HFF-Myc (cell line): Measurements from ENCODE around the gene MB21D2.

ENCODE experiments used
- DNase-seq: peaks from one replicate; pipeline ENCODE4 v3.0.0-alpha.2; 2011; ENCODE audit warnings: low read depth; ENCODE audit errors: extremely low read depth
- H3K4me3 ChIP-seq: replicated peaks from 2 replicates; pipeline ENCODE4 v1.5.1; 2011; ENCODE audit warnings: low read depth, mild to moderate bottlenecking, control low read depth, low read length
- TF ChIP-seq, protein P1 (sequence below): IDR thresholded peaks from 2 replicates; pipeline ENCODE4 v1.5.1; 2012; ENCODE audit warnings: mild to moderate bottlenecking, low read depth, low read length, control low read depth; ENCODE audit errors: missing control alignments

The MB21D2 gene

DNA sequence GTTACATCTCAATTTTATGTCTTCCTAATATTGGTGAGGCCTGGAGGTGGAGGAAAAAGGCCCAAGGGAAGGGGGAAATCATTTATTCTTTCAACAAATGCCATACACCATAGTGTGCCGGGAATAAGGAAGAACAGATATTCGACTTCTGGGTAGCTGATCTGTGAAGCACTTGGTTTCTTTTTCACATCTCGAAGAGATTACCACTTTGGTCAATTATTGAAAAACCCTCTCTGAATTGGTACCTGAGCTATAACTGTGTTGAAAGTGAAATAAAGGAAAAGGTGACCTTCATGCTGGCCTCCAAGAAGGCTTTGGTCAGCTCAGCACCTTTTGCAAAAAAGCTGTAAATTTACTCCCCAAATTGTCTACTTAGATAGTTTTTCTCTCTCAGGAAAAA, 14.2 kb upstream of the MB21D2 start:
- TF ChIP-seq, protein P1, sequence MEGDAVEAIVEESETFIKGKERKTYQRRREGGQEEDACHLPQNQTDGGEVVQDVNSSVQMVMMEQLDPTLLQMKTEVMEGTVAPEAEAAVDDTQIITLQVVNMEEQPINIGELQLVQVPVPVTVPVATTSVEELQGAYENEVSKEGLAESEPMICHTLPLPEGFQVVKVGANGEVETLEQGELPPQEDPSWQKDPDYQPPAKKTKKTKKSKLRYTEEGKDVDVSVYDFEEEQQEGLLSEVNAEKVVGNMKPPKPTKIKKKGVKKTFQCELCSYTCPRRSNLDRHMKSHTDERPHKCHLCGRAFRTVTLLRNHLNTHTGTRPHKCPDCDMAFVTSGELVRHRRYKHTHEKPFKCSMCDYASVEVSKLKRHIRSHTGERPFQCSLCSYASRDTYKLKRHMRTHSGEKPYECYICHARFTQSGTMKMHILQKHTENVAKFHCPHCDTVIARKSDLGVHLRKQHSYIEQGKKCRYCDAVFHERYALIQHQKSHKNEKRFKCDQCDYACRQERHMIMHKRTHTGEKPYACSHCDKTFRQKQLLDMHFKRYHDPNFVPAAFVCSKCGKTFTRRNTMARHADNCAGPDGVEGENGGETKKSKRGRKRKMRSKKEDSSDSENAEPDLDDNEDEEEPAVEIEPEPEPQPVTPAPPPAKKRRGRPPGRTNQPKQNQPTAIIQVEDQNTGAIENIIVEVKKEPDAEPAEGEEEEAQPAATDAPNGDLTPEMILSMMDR, result no peak
- no peak for DNase-seq
- no peak overlapping the region for H3K4me3 ChIP-seq

DNA sequence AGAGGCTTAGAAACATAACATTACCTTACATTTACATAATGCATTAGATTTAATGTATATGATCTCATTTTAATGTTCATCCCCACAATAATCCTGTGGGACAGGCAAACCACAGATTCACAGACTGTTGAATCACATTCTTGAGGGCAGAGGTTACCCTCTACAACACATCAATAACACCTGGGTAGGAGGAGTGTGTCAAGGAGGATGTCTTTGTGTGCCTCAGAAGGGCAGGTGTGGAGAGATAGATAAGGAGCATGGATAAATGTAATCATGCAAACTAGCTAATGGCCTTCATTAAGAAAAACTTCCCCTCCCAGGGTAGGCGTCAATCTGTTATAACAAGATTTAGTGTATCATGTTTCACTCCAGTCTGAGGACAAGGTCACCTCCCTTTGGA, 12.9 kb upstream of the MB21D2 start:
- H3K4me3 ChIP-seq, result no peak overlapping the region
- DNase-seq, result no peak
- TF ChIP-seq, protein P1, result no peak

- no peak for DNase-seq
- H3K4me3 ChIP-seq, result no peak overlapping the region
- TF ChIP-seq, protein P1, result no peak
These were observed 12.3 kb upstream of the MB21D2 start for GRCh38 chr3:192929755-192930547.

DNA sequence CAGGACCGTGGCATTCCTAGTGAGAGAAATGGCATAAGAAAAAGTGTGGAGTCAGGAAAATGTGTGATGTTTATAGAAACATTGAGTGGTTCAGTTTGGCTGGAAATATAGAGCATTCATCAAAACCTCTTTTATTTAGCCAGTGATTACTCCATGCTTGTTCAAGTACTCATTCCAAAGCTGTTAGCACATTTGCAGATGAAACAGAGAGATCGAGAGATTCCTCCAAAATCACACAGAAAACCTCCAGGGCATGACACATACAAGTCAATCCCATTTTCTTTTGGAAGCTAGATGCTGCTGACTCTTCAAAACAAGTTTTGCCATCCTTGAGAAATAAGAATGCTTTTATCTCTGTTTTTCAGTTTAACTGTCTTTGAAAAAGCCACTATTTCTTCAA, 11.5 kb upstream of the MB21D2 start:
- no peak overlapping the region for H3K4me3 ChIP-seq
- no peak for DNase-seq
- TF ChIP-seq, protein P1, result no peak

- TF ChIP-seq, protein P1, result no peak
- DNase-seq, result no peak
- H3K4me3 ChIP-seq, result no peak overlapping the region
These were observed 11.1 kb upstream of the MB21D2 start for GRCh38 chr3:192928720-192929119.

DNA sequence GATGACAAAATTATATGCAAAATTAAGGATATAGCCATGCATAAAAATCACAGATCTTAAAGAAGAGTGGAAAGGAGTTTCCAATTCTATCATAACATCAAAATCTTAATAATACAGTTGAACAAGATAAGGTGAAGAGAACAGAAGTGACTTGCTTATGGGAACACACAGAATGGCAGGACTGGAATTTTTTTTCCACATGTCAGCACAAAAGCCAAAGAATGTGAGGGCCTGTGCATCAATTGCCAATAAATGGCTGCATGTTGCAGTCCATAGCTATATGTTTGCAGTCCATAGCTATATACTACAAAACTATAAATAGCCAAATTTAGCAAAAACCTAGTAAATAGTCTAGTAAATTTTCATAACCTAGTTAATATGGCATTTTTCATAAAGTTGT, 10.4 kb upstream of the MB21D2 start:
- H3K4me3 ChIP-seq, result no peak overlapping the region
- TF ChIP-seq, protein P1, result no peak
- no peak for DNase-seq

GRCh38 chr3:192927016-192927415, 9.4 kb upstream of the MB21D2 start:
- DNase-seq, result no peak
- TF ChIP-seq, protein P1, result no peak
- no peak overlapping the region for H3K4me3 ChIP-seq
